NCI-H2029 (cell line): ENCODE results near the gene VAT1.
"Not testable (repeated sequence)": the region's sequence is repeated elsewhere in the genome, so short reads cannot be mapped to it uniquely, and the experiment has no call there.

Experiments
- DNase-seq: peaks from one replicate; lab custom pipeline; 2025; lab: John Stamatoyannopoulos, UW

The VAT1 gene

GRCh38 chr17:43021741-43022512, at the start of gene VAT1:
VAT1 (minus strand) TSS chr17:43022385; CDS start chr17:43022322, 63 bp downstream.
- DNase-seq: peak; percentile 68

GRCh38 chr17:43070872-43071271, 48.7 kb upstream of the VAT1 start:
- no peak for DNase-seq

- no peak for DNase-seq
Measured at GRCh38 chr17:43070257-43070656, 48.1 kb upstream of the VAT1 start.

- no peak for DNase-seq
Measured at GRCh38 chr17:43069368-43069898, 47.2 kb upstream of the VAT1 start.

GRCh38 chr17:43068570-43069367, 46.6 kb upstream of the VAT1 start:
- no peak for DNase-seq

GRCh38 chr17:43062984-43063638, 40.9 kb upstream of the VAT1 start:
- DNase-seq: no peak

- no peak for DNase-seq
Measured at GRCh38 chr17:43056051-43056450, 33.9 kb upstream of the VAT1 start.

- DNase-seq: not testable (repeated sequence)
Measured at GRCh38 chr17:43053008-43053407, 30.8 kb upstream of the VAT1 start.

- DNase-seq: no peak
Measured at GRCh38 chr17:43051969-43052368, 29.8 kb upstream of the VAT1 start.

- DNase-seq: no peak
Measured at GRCh38 chr17:43044024-43044423, 21.8 kb upstream of the VAT1 start.

GRCh38 chr17:43043307-43043706, 21.1 kb upstream of the VAT1 start:
- DNase-seq: no peak

GRCh38 chr17:43042025-43042628, 19.9 kb upstream of the VAT1 start:
- DNase-seq: no peak

- no peak for DNase-seq
Measured at GRCh38 chr17:43040655-43041054, 18.5 kb upstream of the VAT1 start.

GRCh38 chr17:43039646-43040045, 17.5 kb upstream of the VAT1 start:
- DNase-seq: no peak

- DNase-seq: no peak
Measured at GRCh38 chr17:43034894-43035293, 12.7 kb upstream of the VAT1 start.

- DNase-seq: no peak
Measured at GRCh38 chr17:43033948-43034881, 12.0 kb upstream of the VAT1 start.

- no peak for DNase-seq
Measured at GRCh38 chr17:43031666-43032065, 9.5 kb upstream of the VAT1 start.

GRCh38 chr17:43030137-43030767, 8.1 kb upstream of the VAT1 start:
- DNase-seq: no peak

- no peak for DNase-seq
Measured at GRCh38 chr17:43028221-43028861, 6.2 kb upstream of the VAT1 start.
